Right lobe of liver (tissue), 6 donors: Measurements from ENCODE around the gene ZSCAN10. TPM values are rescaled to one million over a fixed set of nuclear protein-coding genes. Genes with fewer than 3 reads are reported as not detected.

Experiments used
- ATAC-seq, 4 donors: fragments of 200-7000 bp; cut with Tn5 transposase; one replicate each; pipeline ENCODE4 v1.9.1; 2020; ENCODE audit warnings: mild to moderate bottlenecking in 4 of 4, moderate library complexity in 4 of 4
- DNase-seq, 3 donors: peaks; one replicate each; pipeline ENCODE4 v3.0.0-alpha.2; 2020
- H3K27ac ChIP-seq, 3 donors: fragments of 200-600 bp; one replicate each; pipeline ENCODE4 v1.8.0; 2022
- H3K27me3 ChIP-seq, 2 donors: fragments of 200-600 bp; one replicate each; pipeline ENCODE4 v1.8.0; 2022
- H3K36me3 ChIP-seq, 4 donors: fragments of 200-600 bp; sonication (generic) in 1 of 4; one replicate each; pipeline versions ENCODE4 v1.5.1 to v1.8.0; 2017 to 2022; ENCODE audit warnings: control low read depth in 1 of 4
- H3K4me1 ChIP-seq, 4 donors: fragments of 200-600 bp; sonication (generic) in 1 of 4; one replicate each; pipeline versions ENCODE4 v1.5.1 to v1.8.0; 2017 to 2022; ENCODE audit warnings: control low read depth in 1 of 4
- H3K4me3 ChIP-seq, 3 donors: fragments of 200-600 bp; one replicate each; pipeline ENCODE4 v1.8.0; 2022
- H3K9me3 ChIP-seq, 4 donors: fragments of 200-600 bp; sonication (generic) in 1 of 4; one replicate each; pipeline versions ENCODE4 v1.5.1 to v1.8.0; 2017 to 2022; ENCODE audit warnings: control low read depth in 1 of 4
- POLR2A ChIP-seq: fragments of 450-650 bp; IDR thresholded peaks from one replicate; pipeline ENCODE4 v1.6.1; 2017; ENCODE audit warnings: antibody characterized with exemption, mild to moderate bottlenecking
- WGBS: methylation state at CpG from one replicate; pipeline ENCODE4 v1.1.6; 2018; ENCODE audit warnings: low coverage, low lambda C conversion rate; ENCODE audit not compliant: insufficient coverage; ENCODE audit errors: missing lambda C conversion rate; 5-methylcytosine and 5-hydroxymethylcytosine counted together
- intact Hi-C, 2 donors: fragments of 100-400 bp; cut with DNase I; formaldehyde crosslinking; loops; one replicate each; pipeline versions ENCODE4 v1.11.2 to v1.14.1; 2022
- total RNA-seq, 6 experiments: library from RNA; depleted of rRNA in 2 of 6; stranded (reverse); fragments of >200 nt in 2 of 6; fragmentation: NEBNext Ultra II Directional in 3 of 6; extraction: Animal tissue kit (Norgen Biotek cat#: 25700) in 3 of 6; gene quantifications; one replicate each; pipeline versions ENCODE4 v1.1.0 to v1.2.4, GENCODE V29; 2016 to 2023
- TF ChIP-seq, protein P1 (sequence below), 4 donors: fragments of 200-600 bp in 3 of 4; fragments of 450-650 bp in 1 of 4; IDR thresholded peaks; one replicate each; pipeline versions ENCODE4 v1.5.1 to v1.8.0; 2016 to 2022; ENCODE audit warnings: antibody characterized with exemption in 4 of 4, mild to moderate bottlenecking in 2 of 4
- donor health status: DM: no; HTN: yes; CAD: no.
- donor health status: DM: no; HTN: no; CAD: no.
- donor health status: DM: no; HTN: no; CAD: no.
- donor health status: DM: no; HTN: yes; CAD: no.
- donor health status: DM: no; HTN: yes; CAD: no.

ZSCAN10 gene
- total RNA-seq, 6 experiments from 2014 or later: not detected

GRCh38 chr16:3121851-3122467 is 22.9 kb upstream of the ZSCAN10 start:
- WGBS: 82% methylated on average over 6 of the region's 7 CpGs
- DNase-seq (no peak), ATAC-seq (no peak)
- H3K27me3 ChIP-seq: no peaks in the 10 kb centered on the region
- H3K9me3 ChIP-seq: no peaks in the 10 kb centered on the region
- H3K27ac ChIP-seq: no peak overlapping the region
- intact Hi-C loops: no loop called here
- H3K4me3 ChIP-seq: no peak overlapping the region
- H3K36me3 ChIP-seq: peaks cover 0 to 7% (median 0%) of the 10 kb centered on the region in 4 donors
- TF ChIP-seq, protein P1, sequence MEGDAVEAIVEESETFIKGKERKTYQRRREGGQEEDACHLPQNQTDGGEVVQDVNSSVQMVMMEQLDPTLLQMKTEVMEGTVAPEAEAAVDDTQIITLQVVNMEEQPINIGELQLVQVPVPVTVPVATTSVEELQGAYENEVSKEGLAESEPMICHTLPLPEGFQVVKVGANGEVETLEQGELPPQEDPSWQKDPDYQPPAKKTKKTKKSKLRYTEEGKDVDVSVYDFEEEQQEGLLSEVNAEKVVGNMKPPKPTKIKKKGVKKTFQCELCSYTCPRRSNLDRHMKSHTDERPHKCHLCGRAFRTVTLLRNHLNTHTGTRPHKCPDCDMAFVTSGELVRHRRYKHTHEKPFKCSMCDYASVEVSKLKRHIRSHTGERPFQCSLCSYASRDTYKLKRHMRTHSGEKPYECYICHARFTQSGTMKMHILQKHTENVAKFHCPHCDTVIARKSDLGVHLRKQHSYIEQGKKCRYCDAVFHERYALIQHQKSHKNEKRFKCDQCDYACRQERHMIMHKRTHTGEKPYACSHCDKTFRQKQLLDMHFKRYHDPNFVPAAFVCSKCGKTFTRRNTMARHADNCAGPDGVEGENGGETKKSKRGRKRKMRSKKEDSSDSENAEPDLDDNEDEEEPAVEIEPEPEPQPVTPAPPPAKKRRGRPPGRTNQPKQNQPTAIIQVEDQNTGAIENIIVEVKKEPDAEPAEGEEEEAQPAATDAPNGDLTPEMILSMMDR (IDR thresholded peaks at IDR 0.05): no peak
- no peak for TF ChIP-seq POLR2A
- peaks cover 0 to 6% (median 3%) of the 10 kb centered on the region in 4 donors for H3K4me1 ChIP-seq

- no peak for ATAC-seq
- DNase-seq: peak in 1 of 3 donors; percentile 44
- WGBS: 100% methylated on average over 2 of the region's 16 CpGs
- Histone ChIP-seq H3K27ac (no peak overlapping the region), H3K4me1 (peaks cover 0 to 6% (median 3%) of the 10 kb centered on the region in 4 donors), H3K27me3 (no peaks in the 10 kb centered on the region), H3K4me3 (no peak overlapping the region), H3K9me3 (no peaks in the 10 kb centered on the region), H3K36me3 (peaks cover 0 to 7% (median 0%) of the 10 kb centered on the region in 4 donors)
- intact Hi-C loops: no loop called here
- TF ChIP-seq, protein P1 (IDR thresholded peaks at IDR 0.05): no peak
- no peak for TF ChIP-seq POLR2A
Observed at GRCh38 chr16:3120435-3120834, 21.3 kb upstream of the ZSCAN10 start.

DNA sequence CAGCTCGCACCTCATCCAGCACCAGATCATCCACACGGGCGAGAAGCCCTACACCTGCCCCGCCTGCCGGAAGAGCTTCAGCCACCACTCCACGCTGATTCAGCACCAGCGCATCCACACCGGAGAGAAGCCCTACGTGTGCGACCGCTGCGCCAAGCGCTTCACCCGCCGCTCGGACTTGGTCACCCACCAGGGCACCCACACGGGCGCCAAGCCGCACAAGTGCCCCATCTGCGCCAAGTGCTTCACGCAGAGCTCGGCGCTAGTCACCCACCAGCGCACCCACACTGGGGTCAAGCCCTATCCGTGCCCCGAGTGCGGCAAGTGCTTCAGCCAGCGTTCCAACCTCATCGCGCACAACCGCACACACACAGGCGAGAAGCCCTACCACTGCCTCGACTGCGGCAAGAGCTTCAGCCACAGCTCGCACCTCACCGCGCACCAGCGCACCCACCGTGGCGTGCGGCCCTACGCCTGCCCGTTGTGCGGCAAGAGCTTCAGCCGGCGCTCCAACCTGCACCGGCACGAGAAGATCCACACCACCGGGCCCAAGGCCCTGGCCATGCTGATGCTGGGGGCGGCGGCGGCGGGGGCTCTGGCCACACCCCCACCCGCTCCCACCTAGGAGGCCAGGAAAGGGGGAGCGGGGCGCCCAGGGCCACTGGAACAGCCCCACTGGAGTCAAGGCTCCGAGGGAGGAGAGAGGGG is 20.8 kb upstream of the ZSCAN10 start:
- ATAC-seq (no peak), DNase-seq (peak in 1 of 3 donors; percentile 48)
- H3K27me3 ChIP-seq: no peaks in the 10 kb centered on the region
- no peak overlapping the region for H3K4me3 ChIP-seq
- H3K9me3 ChIP-seq: no peaks in the 10 kb centered on the region
- H3K36me3 ChIP-seq: peaks cover 0 to 7% (median 0%) of the 10 kb centered on the region in 4 donors
- no peak overlapping the region for H3K27ac ChIP-seq
- no CpG with 5 or more reads among the region's 57 CpGs for WGBS
- no peak for TF ChIP-seq POLR2A
- TF ChIP-seq, protein P1 (IDR thresholded peaks at IDR 0.05): no peak
- intact Hi-C loops: no loop called here
- peaks cover 0 to 6% (median under 1%) of the 10 kb centered on the region in 4 donors for H3K4me1 ChIP-seq

- H3K4me3 ChIP-seq: no peak overlapping the region
- H3K27me3 ChIP-seq: no peaks in the 10 kb centered on the region
- TF ChIP-seq POLR2A: no peak
- TF ChIP-seq, protein P1 (IDR thresholded peaks at IDR 0.05): no peak
- peak in 1 of 3 donors; percentile 40 for DNase-seq
- WGBS: 89% methylated on average over 7 of the region's 33 CpGs
- H3K4me1 ChIP-seq: peaks cover 0 to 6% (median 0%) of the 10 kb centered on the region in 4 donors
- intact Hi-C loops: no loop called here
- H3K9me3 ChIP-seq: no peaks in the 10 kb centered on the region
- peaks cover 0 to 7% (median 0%) of the 10 kb centered on the region in 4 donors for H3K36me3 ChIP-seq
- no peak overlapping the region for H3K27ac ChIP-seq
- no peak for ATAC-seq
Observed at GRCh38 chr16:3119286-3119685, 20.2 kb upstream of the ZSCAN10 start.
